Neutrophil (primary cell): ENCODE data around the gene C1orf167.

Experiments used
- H3K27ac ChIP-seq: fragments of 200-600 bp; sonication (generic); 2 replicates; pipeline ENCODE4 v1.5.1; 2016; ENCODE audit warnings: mild to moderate bottlenecking, moderate library complexity
- H3K27me3 ChIP-seq: fragments of 200-600 bp; sonication (generic); 2 replicates; pipeline ENCODE4 v1.6.0; 2016; ENCODE audit warnings: mild to moderate bottlenecking
- H3K36me3 ChIP-seq: fragments of 200-600 bp; sonication (generic); 2 replicates; pipeline ENCODE4 v1.5.1; 2017
- H3K4me1 ChIP-seq, 2 experiments: fragments of 200-600 bp in 1 of 2; sonication (generic) in 1 of 2; 1 replicate in 1 of 2; 2 replicates in 1 of 2; pipeline versions ENCODE4 v1.5.1 to v1.6.1; 2013 to 2016; ENCODE audit warnings: low read depth in 1 of 2, low read length in 1 of 2, mild to moderate bottlenecking in 1 of 2, moderate library complexity in 1 of 2; ENCODE audit not compliant: control insufficient read depth in 1 of 2, insufficient read depth in 1 of 2
- H3K4me3 ChIP-seq, 2 experiments: fragments of 200-600 bp in 1 of 2; sonication (generic) in 1 of 2; 1 replicate in 1 of 2; 2 replicates in 1 of 2; pipeline ENCODE4 v1.5.1; 2013 to 2016; ENCODE audit warnings: low read depth in 1 of 2, low read length in 1 of 2, mild to moderate bottlenecking in 1 of 2, moderate library complexity in 1 of 2
- H3K9me3 ChIP-seq: fragments of 200-600 bp; sonication (generic); 2 replicates; pipeline ENCODE4 v1.5.1; 2016
- TF ChIP-seq, protein P1 (sequence below): fragments of 200-600 bp; sonication (generic); IDR thresholded peaks from 2 replicates; pipeline ENCODE4 v1.5.1; 2016; ENCODE audit warnings: antibody characterized with exemption

Gene C1orf167

DNA sequence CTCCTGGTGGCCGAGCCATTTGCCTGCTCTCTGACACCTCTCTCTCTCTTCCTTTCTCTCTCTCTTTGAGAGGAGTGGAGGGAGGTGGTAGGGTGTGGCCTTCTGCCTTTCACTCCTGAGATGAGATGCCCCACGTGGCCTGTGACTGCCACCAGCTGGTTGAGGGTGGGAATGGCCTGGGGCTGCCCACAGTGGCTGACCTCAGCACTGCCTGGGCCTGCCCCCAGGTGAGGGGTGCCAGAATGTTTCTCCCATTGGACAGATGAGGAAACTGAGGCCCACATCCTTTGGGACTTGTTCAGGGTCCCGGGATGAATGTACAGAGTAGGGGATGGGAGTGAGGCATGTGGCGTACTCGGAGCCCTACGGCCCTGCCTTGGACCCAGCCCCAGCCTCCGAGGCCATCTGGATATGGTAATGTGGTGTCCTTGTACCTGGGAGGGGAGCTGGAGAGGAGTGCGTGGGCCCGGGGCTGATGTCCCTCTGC lies 12.7 kb upstream of the C1orf167 start:
- H3K4me3 ChIP-seq = peak overlapping the region in 1 of 2 experiments; percentile 36

DNA sequence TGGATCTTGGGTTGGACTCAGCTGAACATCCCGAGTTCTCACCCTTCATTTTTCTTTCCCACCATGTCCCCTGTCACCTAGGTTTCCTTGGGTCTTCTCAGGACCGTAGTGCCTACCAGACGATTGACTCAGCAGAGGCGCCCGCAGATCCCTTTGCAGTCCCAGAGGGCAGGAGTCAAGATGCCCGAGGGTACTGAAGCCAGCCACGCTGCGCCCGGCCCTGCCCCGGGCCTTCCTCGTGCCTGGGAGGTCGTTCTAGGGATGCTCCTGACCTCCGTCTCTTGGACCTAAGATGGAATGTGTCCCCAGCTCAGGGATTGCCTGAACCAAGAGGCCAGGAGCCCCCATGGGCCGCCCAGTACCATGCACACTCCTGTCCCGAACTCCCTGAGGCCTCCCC lies 12.0 kb upstream of the C1orf167 start:
- peak overlapping the region; percentile 45 for H3K27ac ChIP-seq
- H3K27me3 ChIP-seq = no peaks in the 10 kb centered on the region
- no peaks in the 10 kb centered on the region for H3K9me3 ChIP-seq
- H3K36me3 ChIP-seq = peaks cover 76% of the 10 kb centered on the region
- TF ChIP-seq, protein P1, sequence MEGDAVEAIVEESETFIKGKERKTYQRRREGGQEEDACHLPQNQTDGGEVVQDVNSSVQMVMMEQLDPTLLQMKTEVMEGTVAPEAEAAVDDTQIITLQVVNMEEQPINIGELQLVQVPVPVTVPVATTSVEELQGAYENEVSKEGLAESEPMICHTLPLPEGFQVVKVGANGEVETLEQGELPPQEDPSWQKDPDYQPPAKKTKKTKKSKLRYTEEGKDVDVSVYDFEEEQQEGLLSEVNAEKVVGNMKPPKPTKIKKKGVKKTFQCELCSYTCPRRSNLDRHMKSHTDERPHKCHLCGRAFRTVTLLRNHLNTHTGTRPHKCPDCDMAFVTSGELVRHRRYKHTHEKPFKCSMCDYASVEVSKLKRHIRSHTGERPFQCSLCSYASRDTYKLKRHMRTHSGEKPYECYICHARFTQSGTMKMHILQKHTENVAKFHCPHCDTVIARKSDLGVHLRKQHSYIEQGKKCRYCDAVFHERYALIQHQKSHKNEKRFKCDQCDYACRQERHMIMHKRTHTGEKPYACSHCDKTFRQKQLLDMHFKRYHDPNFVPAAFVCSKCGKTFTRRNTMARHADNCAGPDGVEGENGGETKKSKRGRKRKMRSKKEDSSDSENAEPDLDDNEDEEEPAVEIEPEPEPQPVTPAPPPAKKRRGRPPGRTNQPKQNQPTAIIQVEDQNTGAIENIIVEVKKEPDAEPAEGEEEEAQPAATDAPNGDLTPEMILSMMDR = no peak
- H3K4me3 ChIP-seq = no peak overlapping the region
- H3K4me1 ChIP-seq = peaks cover 32 to 40% of the 10 kb centered on the region in 2 experiments

More for the DNA sequence above, 12.7 kb upstream of the C1orf167 start:
- H3K36me3 ChIP-seq = peaks cover 83% of the 10 kb centered on the region
- H3K27ac ChIP-seq = peak overlapping the region; percentile 72
- no peaks in the 10 kb centered on the region for H3K27me3 ChIP-seq
- peaks cover 29 to 34% of the 10 kb centered on the region in 2 experiments for H3K4me1 ChIP-seq
- TF ChIP-seq, protein P1 = peak; percentile 92
- H3K9me3 ChIP-seq = no peaks in the 10 kb centered on the region

DNA sequence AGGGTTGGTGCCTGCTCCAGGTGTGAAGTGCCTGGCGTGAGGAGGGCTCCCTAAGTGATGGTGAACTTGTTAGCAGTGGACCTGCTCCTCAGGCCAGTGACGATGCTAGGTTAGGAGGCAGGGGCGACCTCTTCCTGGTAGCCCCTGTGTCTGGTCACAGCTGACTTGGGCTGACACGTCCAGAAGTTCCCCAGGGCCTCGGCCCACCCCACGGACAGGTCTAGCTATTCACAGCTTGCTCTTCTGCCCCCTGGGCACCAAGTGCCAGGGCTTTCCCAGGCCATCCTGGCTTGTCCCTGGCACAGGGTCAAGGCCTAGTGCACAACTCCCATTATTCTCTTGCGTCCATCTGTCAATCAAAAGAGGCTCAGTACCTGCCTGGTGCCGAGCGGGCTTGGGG lies 10.9 kb upstream of the C1orf167 start:
- Histone ChIP-seq H3K4me3 (no peak overlapping the region), H3K27me3 (no peaks in the 10 kb centered on the region), H3K27ac (peak overlapping the region; percentile 45), H3K4me1 (peaks cover 25 to 30% of the 10 kb centered on the region in 2 experiments), H3K36me3 (peaks cover 65% of the 10 kb centered on the region), H3K9me3 (no peaks in the 10 kb centered on the region)
- TF ChIP-seq, protein P1 = no peak

DNA sequence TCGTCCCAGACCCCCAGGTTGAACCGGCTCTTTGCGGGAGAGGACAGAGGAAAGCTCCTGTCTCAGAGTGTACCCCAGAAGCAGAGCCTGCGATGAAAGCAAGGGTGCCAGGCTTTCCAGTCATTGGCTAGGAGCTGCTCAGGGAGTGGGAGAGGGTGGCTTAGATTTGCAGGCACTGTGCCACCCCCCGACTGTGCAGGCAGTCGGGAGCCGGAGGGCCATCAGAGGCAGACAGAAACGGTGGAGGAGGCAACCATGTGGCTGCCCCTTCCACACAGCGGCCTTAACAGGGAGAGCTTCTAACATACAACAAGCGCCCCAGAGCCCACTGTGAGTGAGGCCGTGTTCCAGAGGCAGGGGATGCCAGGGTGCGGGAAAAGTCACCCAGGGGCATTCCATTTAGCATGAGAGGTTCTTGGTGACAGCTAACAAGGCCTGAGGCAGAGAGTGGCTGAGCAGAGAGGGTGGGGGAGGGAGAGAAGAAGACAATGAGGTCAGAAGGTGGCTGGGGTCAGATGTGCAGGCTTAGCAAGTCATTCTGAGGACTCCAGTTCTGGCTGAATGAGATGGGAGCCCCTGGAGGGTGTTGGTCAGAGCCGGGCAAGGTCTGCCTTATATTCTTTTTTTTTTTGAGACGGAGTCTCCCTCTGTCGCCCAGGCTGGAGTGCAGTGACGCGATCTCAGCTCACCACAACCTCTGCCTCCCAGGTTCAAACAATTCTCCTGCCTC lies 9.5 kb upstream of the C1orf167 start:
- Histone ChIP-seq H3K4me3 (no peak overlapping the region), H3K9me3 (no peaks in the 10 kb centered on the region), H3K27me3 (no peaks in the 10 kb centered on the region), H3K27ac (peak overlapping the region; percentile 45), H3K4me1 (peaks cover 17 to 21% of the 10 kb centered on the region in 2 experiments), H3K36me3 (peaks cover 51% of the 10 kb centered on the region)
- TF ChIP-seq, protein P1 = no peak

DNA sequence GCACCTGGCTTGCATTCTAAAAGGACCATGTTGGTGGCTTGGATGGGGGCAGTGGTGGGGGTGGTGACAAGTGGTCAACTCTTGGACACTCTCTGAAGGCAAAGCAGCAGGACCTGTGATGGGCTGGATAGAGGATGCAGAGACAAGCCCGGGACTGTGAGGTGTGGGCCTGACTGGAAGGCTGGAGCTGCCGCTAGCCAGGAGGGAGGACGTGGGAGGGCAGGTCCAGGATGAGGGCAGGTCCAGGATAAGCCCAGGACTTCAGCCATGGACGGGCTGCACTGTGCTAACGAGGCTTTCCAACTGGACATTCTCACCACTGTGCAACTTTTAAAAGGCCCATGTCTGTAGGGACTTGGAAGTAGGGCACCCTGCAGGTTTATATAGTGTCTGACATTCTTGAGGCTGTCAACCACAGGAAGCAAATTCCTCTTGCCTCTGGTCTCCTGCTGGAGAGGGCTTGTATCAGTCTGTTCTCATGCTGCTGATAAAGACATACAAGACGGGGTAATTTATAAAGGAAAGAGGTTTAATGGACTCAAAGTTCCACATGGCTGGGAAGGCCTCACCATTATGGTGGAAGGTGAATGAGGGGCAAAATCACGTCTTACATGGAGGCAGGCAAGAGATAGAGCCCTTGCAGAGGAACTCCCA lies 8.3 kb upstream of the C1orf167 start:
- Histone ChIP-seq H3K27ac (peak overlapping the region; percentile 45), H3K36me3 (peaks cover 39% of the 10 kb centered on the region), H3K9me3 (no peaks in the 10 kb centered on the region), H3K4me1 (peaks cover 11 to 17% of the 10 kb centered on the region in 2 experiments), H3K27me3 (no peaks in the 10 kb centered on the region), H3K4me3 (no peak overlapping the region)
- TF ChIP-seq, protein P1 = no peak
